Measurements from ENCODE around the gene E2F7. TPM values are rescaled to one million over a fixed set of nuclear protein-coding genes. Genes with fewer than 3 reads are reported as not detected.

Gene E2F7
- total RNA-seq (2012; rRNA removed) = 8.1 and 10.3 TPM in 2 replicates
- polyA plus RNA-seq (2012; rRNA removed) = 6.0 TPM in 2 replicates
- 1.3 and 1.8 TPM in 2 replicates for polyA plus RNA-seq (2012; cell fraction: cytosol; rRNA removed)
- polyA plus RNA-seq (2012; cell fraction: nucleus; rRNA removed; ENCODE audit: low replicate concordance) = 7.1 and 9.3 TPM in 2 replicates
- percentile 76 among the genes with signal in this experiment for Bru-seq, nascent RNA
- BruChase-seq, experiment 1, labeled RNA remaining after a 6-hour chase = percentile 51 among the genes with signal in this experiment
- BruChase-seq, experiment 2, labeled RNA remaining after a 2-hour chase = percentile 64 among the genes with signal in this experiment
- long read RNA-seq, partial matches to known transcripts = 4 of 7 reads
- long read RNA-seq, other reads (novel, unspliced or antisense) = 3 of 7 reads

GRCh38 chr12:77065361-77066204 lies at the start of gene E2F7:
Gene E2F7 (minus strand): TSS chr12:77065569. CDS start chr12:77064635, 934 bp downstream.
- DNase-seq (peak; percentile 87), ATAC-seq (ENCODE audit: low read depth) (peak; percentile 96)
- dilution Hi-C loops (cut with HindIII; ENCODE audit: low sequenced_read_pairs, unreplicated experiment) = no loop called here
- Histone ChIP-seq H3K9me3 (ENCODE audit: control insufficient read depth, insufficient read depth, low read length) (no peaks in the 10 kb centered on the region), H3K14ac (replicated peaks; ENCODE audit: low read depth, low read length) (peak within 1 kb of the TSS; percentile 40), H3K23ac (ENCODE audit: low read depth, low read length) (peak within 1 kb of the TSS; percentile 65; the same call in 1 of the 2 replicates), H2BK20ac (ENCODE audit: low read depth, low read length) (no peak within 1 kb of the TSS), H3K9me1 (ENCODE audit: insufficient read depth, low read length) (peaks cover 7% of the 10 kb centered on the region), H4K5ac (ENCODE audit: low read depth, low read length) (no peak within 1 kb of the TSS), H3K4me3 (ENCODE audit: insufficient read depth, low read depth, low read length) (peak within 1 kb of the TSS; percentile 67), H2BK15ac (ENCODE audit: low read depth, low read length) (peak within 1 kb of the TSS; percentile 26; the same call in 1 of the 3 replicates), H2BK120ac (ENCODE audit: low read depth, low read length) (peak within 1 kb of the TSS; percentile 72), H3K56ac (ENCODE audit: extremely low read depth, insufficient read depth, low read length) (peak within 1 kb of the TSS; percentile 80), H4K91ac (ENCODE audit: insufficient read depth, low read depth, low read length) (peak within 1 kb of the TSS; percentile 32), H3K36me3 (ENCODE audit: control insufficient read depth, insufficient read depth, low read length) (no peaks in the 10 kb centered on the region), H4K8ac (ENCODE audit: low read depth in 2 of 2, low read length in 2 of 2) (peak within 1 kb of the TSS; percentile 41 to 77), H2AFZ (replicated peaks; ENCODE audit: low read length, poor library complexity) (peak within 1 kb of the TSS; percentile 95), H3K4ac (ENCODE audit: low read depth, low read length) (peak within 1 kb of the TSS; percentile 71), H3K9ac (ENCODE audit: low read depth, low read length) (peak within 1 kb of the TSS; percentile 35), H3K18ac (ENCODE audit: low read depth, low read length) (0 out of 2 replicates have a peak within 1 kb of the TSS, but pooled peaks have one; percentile 1), H3K27me3 (ENCODE audit: control insufficient read depth, insufficient read depth, low read length) (no peaks in the 10 kb centered on the region), H2AK5ac (ENCODE audit: low read depth, low read length) (peak within 1 kb of the TSS; percentile 35; the same call in 1 of the 2 replicates), H2AK9ac (replicated peaks; ENCODE audit: low read depth, low read length, poor library complexity) (peak within 1 kb of the TSS; percentile 89), H4K20me1 (ENCODE audit: insufficient read depth, low read length) (no peaks in the 10 kb centered on the region), H3K79me1 (ENCODE audit: low read depth in 1 of 2, low read length in 2 of 2) (peaks cover 26 to 27% of the 10 kb centered on the region in 2 experiments), H3K4me1 (ENCODE audit: control insufficient read depth, insufficient read depth, low read length) (peaks cover 5% of the 10 kb centered on the region; the same call in 1 of the 2 replicates), H3K27ac (ENCODE audit: insufficient read depth, low read length) (peak within 1 kb of the TSS; percentile 57), H2BK5ac (ENCODE audit: low read depth, low read length, poor library complexity, severe bottlenecking) (peak within 1 kb of the TSS; percentile 72), H3K4me2 (ENCODE audit: low read depth, low read length) (peak within 1 kb of the TSS; percentile 84)
- ChIA-PET CTCF (no interaction called here), POLR2A (ENCODE audit: unreplicated experiment) (no interaction called here)
- 0% methylated on average over 45 of the region's 87 CpGs; no CpG with 5 or more reads in 1 of the 2 experiments for WGBS, 2 experiments (ENCODE audit: extremely low coverage in 2 of 2, insufficient read length in 1 of 2)
- BruUV-seq (replicated peaks) = no TSS peak
- intact Hi-C loops (cut with micrococcal nuclease) = loop anchor here (2.0 to 10.0 kb wide), 4 partner anchors 37 to 879 kb away; no protein-coding TSS in a partner anchor
- TF ChIP-seq BHLHE40 (IDR thresholded peaks at IDR 0.05; ENCODE audit: low read depth, low read length) = no peak
- TF ChIP-seq, protein P1, sequence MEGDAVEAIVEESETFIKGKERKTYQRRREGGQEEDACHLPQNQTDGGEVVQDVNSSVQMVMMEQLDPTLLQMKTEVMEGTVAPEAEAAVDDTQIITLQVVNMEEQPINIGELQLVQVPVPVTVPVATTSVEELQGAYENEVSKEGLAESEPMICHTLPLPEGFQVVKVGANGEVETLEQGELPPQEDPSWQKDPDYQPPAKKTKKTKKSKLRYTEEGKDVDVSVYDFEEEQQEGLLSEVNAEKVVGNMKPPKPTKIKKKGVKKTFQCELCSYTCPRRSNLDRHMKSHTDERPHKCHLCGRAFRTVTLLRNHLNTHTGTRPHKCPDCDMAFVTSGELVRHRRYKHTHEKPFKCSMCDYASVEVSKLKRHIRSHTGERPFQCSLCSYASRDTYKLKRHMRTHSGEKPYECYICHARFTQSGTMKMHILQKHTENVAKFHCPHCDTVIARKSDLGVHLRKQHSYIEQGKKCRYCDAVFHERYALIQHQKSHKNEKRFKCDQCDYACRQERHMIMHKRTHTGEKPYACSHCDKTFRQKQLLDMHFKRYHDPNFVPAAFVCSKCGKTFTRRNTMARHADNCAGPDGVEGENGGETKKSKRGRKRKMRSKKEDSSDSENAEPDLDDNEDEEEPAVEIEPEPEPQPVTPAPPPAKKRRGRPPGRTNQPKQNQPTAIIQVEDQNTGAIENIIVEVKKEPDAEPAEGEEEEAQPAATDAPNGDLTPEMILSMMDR (conservative IDR thresholded peaks at IDR 0.05; ENCODE audit: low read depth, low read length) = 0 out of 2 replicates have a peak, but pooled peaks have one; percentile 5
- TF ChIP-seq RAD21 (IDR thresholded peaks at IDR 0.05; ENCODE audit: low read length) = no peak
- TF ChIP-seq POLR2A (IDR thresholded peaks at IDR 0.05; ENCODE audit: low read depth, low read length) = peak; percentile 75
- 0 out of 2 replicates have a peak, but pooled peaks have one; percentile 35 for TF ChIP-seq MAZ (IDR thresholded peaks at IDR 0.05; ENCODE audit: borderline replicate concordance, low read depth, low read length)
- TF ChIP-seq MXI1 (IDR thresholded peaks at IDR 0.05; ENCODE audit: borderline replicate concordance, low read depth, low read length) = peak; percentile 83
- TF ChIP-seq, protein P2, sequence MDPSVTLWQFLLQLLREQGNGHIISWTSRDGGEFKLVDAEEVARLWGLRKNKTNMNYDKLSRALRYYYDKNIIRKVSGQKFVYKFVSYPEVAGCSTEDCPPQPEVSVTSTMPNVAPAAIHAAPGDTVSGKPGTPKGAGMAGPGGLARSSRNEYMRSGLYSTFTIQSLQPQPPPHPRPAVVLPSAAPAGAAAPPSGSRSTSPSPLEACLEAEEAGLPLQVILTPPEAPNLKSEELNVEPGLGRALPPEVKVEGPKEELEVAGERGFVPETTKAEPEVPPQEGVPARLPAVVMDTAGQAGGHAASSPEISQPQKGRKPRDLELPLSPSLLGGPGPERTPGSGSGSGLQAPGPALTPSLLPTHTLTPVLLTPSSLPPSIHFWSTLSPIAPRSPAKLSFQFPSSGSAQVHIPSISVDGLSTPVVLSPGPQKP (IDR thresholded peaks at IDR 0.05; ENCODE audit: borderline replicate concordance, low read depth, low read length) = no peak
- TF ChIP-seq SMC3 (IDR thresholded peaks at IDR 0.05; ENCODE audit: low read depth, low read length) = 0 out of 2 replicates have a peak, but pooled peaks have one; percentile 9
- no peak for TF ChIP-seq CHD1 (IDR thresholded peaks at IDR 0.05; ENCODE audit: low read depth, low read length)
- no peak for TF ChIP-seq MAFK (IDR thresholded peaks at IDR 0.05; ENCODE audit: low read depth, low read length)
- peak; percentile 6; the same call in 1 of the 2 replicates for TF ChIP-seq FOS (IDR thresholded peaks at IDR 0.05; ENCODE audit: low read depth, low read length)
- in situ Hi-C loops (cut with MboI; ENCODE audit: low sequenced_read_pairs) = loop anchor here (10.0 to 25.0 kb wide), 2 partner anchors 619 to 872 kb away; no protein-coding TSS in a partner anchor

Measured in IMR-90 (cell line).